ENCODE data around the gene LRRC59. TPM values are rescaled to one million over a fixed set of nuclear protein-coding genes. Genes with fewer than 3 reads are reported as not detected.

Gene LRRC59
- total and polyA plus RNA-seq, 3 experiments from 2014 or later = 22.9 to 127 (median 122) TPM

- ChIA-PET CTCF (interaction anchor here (1.1 to 2.7 kb wide), 3 partner anchors 14 to 207 kb away, joined by 3 to 18 read pairs (median 12); partner anchors contain the start of gene LRRC59), POLR2A (interaction anchor here (0.6 to 2.5 kb wide), 3 partner anchors 12 to 27 kb away, joined by 3 to 12 read pairs (median 6); no protein-coding TSS in a partner anchor)
- Mint-ChIP-seq H3K27ac (peak overlapping the region; percentile 62 to 95 (median 86)), H3K4me3 (peak overlapping the region; percentile 84 to 97 (median 89)), H3K27me3 (peaks cover 0 to 3% of the 10 kb centered on the region in 2 donors), H3K9me3 (no peaks in the 10 kb centered on the region), H3K36me3 (peaks cover 0 to 14% (median 1%) of the 10 kb centered on the region in 3 donors), H3K4me1 (peaks cover 27 to 49% (median 40%) of the 10 kb centered on the region in 3 donors)
- DNase-seq = no peak
- H3K36me3 ChIP-seq (ENCODE audit: insufficient read depth, low read length) = no peaks in the 10 kb centered on the region
- H3K27me3 ChIP-seq (ENCODE audit: insufficient read depth, low read length, poor library complexity, severe bottlenecking) = no peaks in the 10 kb centered on the region
- H3K4me3 ChIP-seq (ENCODE audit: low read length) = peak overlapping the region; percentile 82
- H3K9me3 ChIP-seq (ENCODE audit: low read length) = no peaks in the 10 kb centered on the region
- peaks cover 22% of the 10 kb centered on the region for H3K4me1 ChIP-seq (ENCODE audit: insufficient read depth, low read length)
- peak overlapping the region; percentile 69 for H3K27ac ChIP-seq (ENCODE audit: low read depth, low read length)
These were observed 50.0 kb downstream of the LRRC59 start for GRCh38 chr17:50347117-50347893.

- ChIA-PET POLR2A (interaction anchor here (0.6 to 2.5 kb wide), 5 partner anchors 15 to 622 kb away, joined by 3 to 12 read pairs (median 6); partner anchors contain the start of gene LRRC59), CTCF (interaction anchor here (1.1 to 2.7 kb wide), 3 partner anchors 15 to 206 kb away, joined by 3 to 18 read pairs (median 12); partner anchors contain the start of gene LRRC59)
- Mint-ChIP-seq H3K36me3 (peaks cover 0 to 6% (median 0%) of the 10 kb centered on the region in 3 donors), H3K4me3 (peak overlapping the region; percentile 84 to 97 (median 89)), H3K4me1 (peaks cover 22 to 45% (median 34%) of the 10 kb centered on the region in 3 donors), H3K9me3 (no peaks in the 10 kb centered on the region), H3K27ac (peak overlapping the region; percentile 62 to 95 (median 84)), H3K27me3 (peaks cover 0 to 3% of the 10 kb centered on the region in 2 donors)
- peak in 2 of 5 donors; percentile 12 to 36 for DNase-seq
- H3K36me3 ChIP-seq (ENCODE audit: insufficient read depth, low read length) = no peaks in the 10 kb centered on the region
- no peaks in the 10 kb centered on the region for H3K27me3 ChIP-seq (ENCODE audit: insufficient read depth, low read length, poor library complexity, severe bottlenecking)
- H3K4me1 ChIP-seq (ENCODE audit: insufficient read depth, low read length) = peaks cover 22% of the 10 kb centered on the region
- peak overlapping the region; percentile 69 for H3K27ac ChIP-seq (ENCODE audit: low read depth, low read length)
- no peaks in the 10 kb centered on the region for H3K9me3 ChIP-seq (ENCODE audit: low read length)
- peak overlapping the region; percentile 82 for H3K4me3 ChIP-seq (ENCODE audit: low read length)
These were observed 50.8 kb downstream of the LRRC59 start for GRCh38 chr17:50346313-50347116.

GRCh38 chr17:50345432-50346312, 51.7 kb downstream of the LRRC59 start, which contains the start of gene XYLT2:
Gene XYLT2, plus strand, starts transcription at chr17:50346126. Its CDS starts 15 bp downstream, at chr17:50346141.
- Mint-ChIP-seq H3K27me3 (peaks cover 0 to 2% of the 10 kb centered on the region in 2 donors), H3K36me3 (peaks cover 0 to 5% (median 0%) of the 10 kb centered on the region in 3 donors), H3K4me1 (peaks cover 21 to 39% (median 30%) of the 10 kb centered on the region in 3 donors), H3K4me3 (peak within 1 kb of the TSS; percentile 87 to 97 (median 90)), H3K27ac (peak within 1 kb of the TSS; percentile 84 to 95 (median 90)), H3K9me3 (no peaks in the 10 kb centered on the region)
- DNase-seq = peak; percentile 88 to 94 (median 92)
- Histone ChIP-seq H3K27me3 (ENCODE audit: insufficient read depth, low read length, poor library complexity, severe bottlenecking) (no peaks in the 10 kb centered on the region), H3K27ac (ENCODE audit: low read depth, low read length) (peak within 1 kb of the TSS; percentile 69), H3K9me3 (ENCODE audit: low read length) (no peaks in the 10 kb centered on the region), H3K4me1 (ENCODE audit: insufficient read depth, low read length) (peaks cover 22% of the 10 kb centered on the region), H3K4me3 (ENCODE audit: low read length) (peak within 1 kb of the TSS; percentile 82), H3K36me3 (ENCODE audit: insufficient read depth, low read length) (no peaks in the 10 kb centered on the region)
- ChIA-PET POLR2A (interaction anchor here (0.6 to 2.5 kb wide), 4 partner anchors 16 to 621 kb away, joined by 3 to 12 read pairs (median 5); partner anchors contain the start of gene LRRC59), CTCF (interaction anchor here (1.1 to 2.7 kb wide), 3 partner anchors 16 to 205 kb away, joined by 3 to 18 read pairs (median 12); partner anchors contain the start of gene LRRC59)

- Mint-ChIP-seq H3K4me1 (peaks cover 21 to 37% (median 28%) of the 10 kb centered on the region in 3 donors), H3K27ac (peak overlapping the region in 5 of 8 donors; percentile 47 to 95 (median 63)), H3K27me3 (no peaks in the 10 kb centered on the region), H3K4me3 (peak overlapping the region; percentile 68 to 92 (median 76)), H3K9me3 (no peaks in the 10 kb centered on the region), H3K36me3 (peaks cover 0 to 5% (median 0%) of the 10 kb centered on the region in 3 donors)
- H3K27me3 ChIP-seq (ENCODE audit: insufficient read depth, low read length, poor library complexity, severe bottlenecking) = no peaks in the 10 kb centered on the region
- H3K9me3 ChIP-seq (ENCODE audit: low read length) = no peaks in the 10 kb centered on the region
- H3K4me3 ChIP-seq (ENCODE audit: low read length) = peak overlapping the region; percentile 71
- peaks cover 22% of the 10 kb centered on the region for H3K4me1 ChIP-seq (ENCODE audit: insufficient read depth, low read length)
- ChIA-PET CTCF (interaction anchor here (1.2 to 2.7 kb wide), 2 partner anchors 17 to 53 kb away, joined by 8 to 18 read pairs; partner anchors contain the start of gene LRRC59), POLR2A (no interaction called here)
- no peak for DNase-seq
- H3K27ac ChIP-seq (ENCODE audit: low read depth, low read length) = no peak overlapping the region
- H3K36me3 ChIP-seq (ENCODE audit: insufficient read depth, low read length) = no peaks in the 10 kb centered on the region
These were observed 52.5 kb downstream of the LRRC59 start for GRCh38 chr17:50344731-50345365.

- Histone ChIP-seq H3K27ac (ENCODE audit: low read depth, low read length) (no peak overlapping the region), H3K4me1 (ENCODE audit: insufficient read depth, low read length) (no peaks in the 10 kb centered on the region), H3K27me3 (ENCODE audit: insufficient read depth, low read length, poor library complexity, severe bottlenecking) (no peaks in the 10 kb centered on the region), H3K4me3 (ENCODE audit: low read length) (no peak overlapping the region), H3K9me3 (ENCODE audit: low read length) (no peaks in the 10 kb centered on the region), H3K36me3 (ENCODE audit: insufficient read depth, low read length) (no peaks in the 10 kb centered on the region)
- POLR2A ChIA-PET = no interaction called here
- no peak for DNase-seq
- Mint-ChIP-seq H3K4me3 (no peak overlapping the region), H3K27ac (no peak overlapping the region), H3K9me3 (peaks cover 4 to 16% (median 8%) of the 10 kb centered on the region in 5 donors), H3K27me3 (peaks cover 4 to 8% of the 10 kb centered on the region in 2 donors), H3K4me1 (peaks cover 0 to under 1% (median 0%) of the 10 kb centered on the region in 3 donors), H3K36me3 (peaks cover 0 to 12% (median 1%) of the 10 kb centered on the region in 3 donors)
- CTCF ChIA-PET = interaction anchor here (1.0 kb wide), 1 partner anchor 23 kb away, joined by 3 read pairs; no protein-coding TSS in a partner anchor
These were observed 57.9 kb downstream of the LRRC59 start for GRCh38 chr17:50339381-50339780.

GRCh38 chr17:50338645-50339044, 58.7 kb downstream of the LRRC59 start:
- H3K9me3 ChIP-seq (ENCODE audit: low read length) = no peaks in the 10 kb centered on the region
- DNase-seq = no peak
- H3K27me3 ChIP-seq (ENCODE audit: insufficient read depth, low read length, poor library complexity, severe bottlenecking) = no peaks in the 10 kb centered on the region
- CTCF ChIA-PET = interaction anchor here (1.0 kb wide), 1 partner anchor 23 kb away, joined by 3 read pairs; no protein-coding TSS in a partner anchor
- peaks cover 6 to 12% of the 10 kb centered on the region in 2 donors for H3K27me3 Mint-ChIP-seq
- H3K36me3 Mint-ChIP-seq = peaks cover 0 to 12% (median 1%) of the 10 kb centered on the region in 3 donors
- no peaks in the 10 kb centered on the region for H3K4me1 ChIP-seq (ENCODE audit: insufficient read depth, low read length)
- H3K9me3 Mint-ChIP-seq = peaks cover 4 to 16% (median 8%) of the 10 kb centered on the region in 5 donors
- no peak overlapping the region for H3K27ac ChIP-seq (ENCODE audit: low read depth, low read length)
- no peak overlapping the region for H3K4me3 ChIP-seq (ENCODE audit: low read length)
- POLR2A ChIA-PET = no interaction called here
- peaks cover 3 to 6% (median 5%) of the 10 kb centered on the region in 3 donors for H3K4me1 Mint-ChIP-seq
- H3K27ac Mint-ChIP-seq = peak overlapping the region in 1 of 8 donors; percentile 21
- no peak overlapping the region for H3K4me3 Mint-ChIP-seq
- H3K36me3 ChIP-seq (ENCODE audit: insufficient read depth, low read length) = no peaks in the 10 kb centered on the region

Measured in CD8-positive, alpha-beta memory T cell (primary cell).